K562 (cell line): ENCODE measurements around the gene CLDN20. TPM values are rescaled to one million over a fixed set of nuclear protein-coding genes. Genes with fewer than 3 reads are reported as not detected.

Experiments
- ATF6 ChIP-seq: sonication (generic); formaldehyde crosslinking; IDR thresholded peaks from 2 replicates; pipeline ENCODE4 v1.4.0; 2020; ENCODE audit warnings: mild to moderate bottlenecking, missing genetic modification reagents
- CSDE1 ChIP-seq, 2 experiments: fragments of 450-650 bp; IDR thresholded peaks; 2 replicates each; pipeline ENCODE4 v1.6.1; 2016; ENCODE audit warnings: mild to moderate bottlenecking in 1 of 2
- ESRRA ChIP-seq: fragments of 450-650 bp; IDR thresholded peaks from 2 replicates; pipeline ENCODE4 v1.6.1; 2014; ENCODE audit warnings: low read depth, mild to moderate bottlenecking, moderate library complexity, borderline replicate concordance
- HMG20B ChIP-seq: fragments of 250-450 bp; sonication (Bioruptor Pico); IDR thresholded peaks from 2 replicates; pipeline ENCODE4 v1.5.0; 2021; ENCODE audit warnings: mild to moderate bottlenecking
- MLLT1 ChIP-seq, 2 experiments: fragments of 450-650 bp; IDR thresholded peaks; 2 replicates each; pipeline ENCODE4 v1.6.1; 2016
- NFYB ChIP-seq: IDR thresholded peaks from 2 replicates; pipeline ENCODE4 v1.6.1; 2011; ENCODE audit warnings: mild to moderate bottlenecking, moderate library complexity; ENCODE audit not compliant: insufficient read length; ENCODE audit errors: extremely low read depth
- NR2F6 ChIP-seq: fragments of 450-650 bp; formaldehyde crosslinking; IDR thresholded peaks from 2 replicates; pipeline ENCODE4 v1.4.0; 2020; ENCODE audit warnings: mild to moderate bottlenecking
- PHB ChIP-seq: fragments of 250-450 bp; sonication (Bioruptor Pico); IDR thresholded peaks from 2 replicates; pipeline ENCODE4 v1.5.0; 2021
- PHF8 ChIP-seq: fragments of 200-600 bp; sonication (generic); IDR thresholded peaks from 2 replicates; pipeline ENCODE4 v1.6.1; 2012; ENCODE audit warnings: mixed run types, mild to moderate bottlenecking, inconsistent platforms, low read length, moderate library complexity, borderline replicate concordance
- PML ChIP-seq: IDR thresholded peaks from 2 replicates; pipeline ENCODE4 v1.6.1; 2012; ENCODE audit warnings: low read length, inconsistent platforms
- SUPT5H ChIP-seq: fragments of 450-650 bp; IDR thresholded peaks from 2 replicates; pipeline ENCODE4 v1.6.1; 2016
- TBP ChIP-seq: optimal IDR thresholded peaks from 2 replicates; pipeline ENCODE3; 2011; ENCODE audit warnings: low read depth, low read length, improper control_type of control experiment
- TEAD1 ChIP-seq, 2 experiments: fragments of 450-650 bp in 1 of 2; sonication (generic) in 1 of 2; formaldehyde crosslinking; IDR thresholded peaks; 2 replicates each; pipeline versions ENCODE4 v1.4.0 to v1.8.0; 2020 to 2022; ENCODE audit warnings: mild to moderate bottlenecking in 2 of 2, missing genetic modification reagents in 1 of 2
- TSC22D4 ChIP-seq: fragments of 450-650 bp; IDR thresholded peaks from 2 replicates; pipeline ENCODE4 v1.6.1; 2016; ENCODE audit warnings: missing genetic modification characterization, missing biosample characterization, control low read depth
- ZBTB8A ChIP-seq: fragments of 450-650 bp; IDR thresholded peaks from 2 replicates; pipeline ENCODE4 v1.6.1; 2018; ENCODE audit warnings: mild to moderate bottlenecking, moderate library complexity; ENCODE audit not compliant: partially characterized antibody
- ZNF232 ChIP-seq: sonication (generic); formaldehyde crosslinking; IDR thresholded peaks from 2 replicates; pipeline ENCODE4 v1.8.0; 2022; ENCODE audit warnings: mild to moderate bottlenecking, missing genetic modification reagents
- ZNF785 ChIP-seq: fragments of 250-450 bp; sonication (Bioruptor Pico); IDR thresholded peaks from 2 replicates; pipeline ENCODE4 v1.4.0; 2020; ENCODE audit warnings: mild to moderate bottlenecking
- polyA plus RNA-seq, 8 experiments: library from polyadenylated mRNA; depleted of rRNA in 4 of 8; stranded (reverse) in 5 of 8; unstranded in 3 of 8; fragments of >200 nt; fragmentation: Nextera tagmentation in 2 of 8; fragmentation: Illumina TruSeq in 1 of 8; extraction: Ambion mirVana in 2 of 8; extraction: Trizol in 1 of 8; gene quantifications; 2 replicates each; pipeline versions ENCODE4 v1.2.1 to v1.2.3, GENCODE V29; 2011 to 2014; ENCODE audit warnings: inconsistent platforms in 1 of 8, missing spikeins in 1 of 8
- total RNA-seq, 7 experiments: library from RNA; depleted of rRNA in 6 of 7; stranded (reverse); fragments of >200 nt in 6 of 7; fragmentation: Illumina TruSeq in 2 of 7; extraction: Trizol in 2 of 7; gene quantifications; 2 replicates each; pipeline versions ENCODE4 v1.2.1 to v1.2.3, GENCODE V29; 2011 to 2021; ENCODE audit warnings: low replicate concordance in 1 of 7
- TF ChIP-seq, protein P1 (sequence below), 2 experiments: IDR thresholded peaks; 2 replicates each; pipeline ENCODE4 v1.6.1; 2011; ENCODE audit warnings: borderline replicate concordance in 1 of 2, control low read depth in 1 of 2, low read depth in 1 of 2, low read length in 1 of 2, mild to moderate bottlenecking in 1 of 2, mixed read lengths in 1 of 2, moderate library complexity in 1 of 2; ENCODE audit not compliant: insufficient read depth in 1 of 2, insufficient read length in 1 of 2, poor library complexity in 1 of 2, severe bottlenecking in 1 of 2; ENCODE audit errors: extremely low read depth in 1 of 2
- TF ChIP-seq, protein P2 (sequence below): fragments of 450-650 bp; IDR thresholded peaks from 2 replicates; pipeline ENCODE4 v1.6.1; 2016; ENCODE audit warnings: mild to moderate bottlenecking
- TF ChIP-seq, protein P3 (sequence below): conservative IDR thresholded peaks from 2 replicates; pipeline ENCODE4 v1.6.1; 2011; ENCODE audit warnings: low read depth, mild to moderate bottlenecking, low read length; ENCODE audit not compliant: control insufficient read depth

The CLDN20 gene
- total and polyA plus RNA-seq, 9 of the 15 experiments (the other 6 are each of a cell fraction or from before 2014, with no cell fraction given): not detected

GRCh38 chr6:155314092-155314772, 50.4 kb downstream of the CLDN20 start, which contains the start of gene TFB1M (continued):
- TF ChIP-seq PML (0 out of 2 replicates have a peak, but pooled peaks have one; percentile 69), ATF6 (CRISPR knock-in tag) (0 out of 2 replicates have a peak, but pooled peaks have one; percentile 50), HMG20B (no peak), TSC22D4 (tag) (no peak), ZNF232 (CRISPR knock-in tag) (peak; percentile 59; the same call in 1 of the 2 replicates), SUPT5H (peak; percentile 96), MLLT1 (IDR thresholded peaks at IDR 0.05) (peak in 1 of 2 experiments; percentile 52; a peak in 1 of 4 replicates), TEAD1 (CRISPR knock-in tag; IDR thresholded peaks at IDR 0.05) (no peak), TBP (peak; percentile 63), ESRRA (no peak), PHF8 (peak; percentile 93), NR2F6 (CRISPR knock-in tag) (no peak), PHB (no peak), ZNF785 (no peak), CSDE1 (IDR thresholded peaks at IDR 0.05) (no peak), ZBTB8A (no peak), NFYB (peak; percentile 54)
- TF ChIP-seq, protein P1, sequence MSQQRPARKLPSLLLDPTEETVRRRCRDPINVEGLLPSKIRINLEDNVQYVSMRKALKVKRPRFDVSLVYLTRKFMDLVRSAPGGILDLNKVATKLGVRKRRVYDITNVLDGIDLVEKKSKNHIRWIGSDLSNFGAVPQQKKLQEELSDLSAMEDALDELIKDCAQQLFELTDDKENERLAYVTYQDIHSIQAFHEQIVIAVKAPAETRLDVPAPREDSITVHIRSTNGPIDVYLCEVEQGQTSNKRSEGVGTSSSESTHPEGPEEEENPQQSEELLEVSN (IDR thresholded peaks at IDR 0.05; ENCODE audit: borderline replicate concordance in 1 of 2, extremely low read depth in 1 of 2, insufficient read depth in 1 of 2, insufficient read length in 1 of 2, low read depth in 1 of 2, low read length in 1 of 2, poor library complexity in 1 of 2, severe bottlenecking in 1 of 2): peak; percentile 9 to 16
- TF ChIP-seq, protein P2, sequence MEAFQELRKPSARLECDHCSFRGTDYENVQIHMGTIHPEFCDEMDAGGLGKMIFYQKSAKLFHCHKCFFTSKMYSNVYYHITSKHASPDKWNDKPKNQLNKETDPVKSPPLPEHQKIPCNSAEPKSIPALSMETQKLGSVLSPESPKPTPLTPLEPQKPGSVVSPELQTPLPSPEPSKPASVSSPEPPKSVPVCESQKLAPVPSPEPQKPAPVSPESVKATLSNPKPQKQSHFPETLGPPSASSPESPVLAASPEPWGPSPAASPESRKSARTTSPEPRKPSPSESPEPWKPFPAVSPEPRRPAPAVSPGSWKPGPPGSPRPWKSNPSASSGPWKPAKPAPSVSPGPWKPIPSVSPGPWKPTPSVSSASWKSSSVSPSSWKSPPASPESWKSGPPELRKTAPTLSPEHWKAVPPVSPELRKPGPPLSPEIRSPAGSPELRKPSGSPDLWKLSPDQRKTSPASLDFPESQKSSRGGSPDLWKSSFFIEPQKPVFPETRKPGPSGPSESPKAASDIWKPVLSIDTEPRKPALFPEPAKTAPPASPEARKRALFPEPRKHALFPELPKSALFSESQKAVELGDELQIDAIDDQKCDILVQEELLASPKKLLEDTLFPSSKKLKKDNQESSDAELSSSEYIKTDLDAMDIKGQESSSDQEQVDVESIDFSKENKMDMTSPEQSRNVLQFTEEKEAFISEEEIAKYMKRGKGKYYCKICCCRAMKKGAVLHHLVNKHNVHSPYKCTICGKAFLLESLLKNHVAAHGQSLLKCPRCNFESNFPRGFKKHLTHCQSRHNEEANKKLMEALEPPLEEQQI: no peak
- TF ChIP-seq, protein P3, sequence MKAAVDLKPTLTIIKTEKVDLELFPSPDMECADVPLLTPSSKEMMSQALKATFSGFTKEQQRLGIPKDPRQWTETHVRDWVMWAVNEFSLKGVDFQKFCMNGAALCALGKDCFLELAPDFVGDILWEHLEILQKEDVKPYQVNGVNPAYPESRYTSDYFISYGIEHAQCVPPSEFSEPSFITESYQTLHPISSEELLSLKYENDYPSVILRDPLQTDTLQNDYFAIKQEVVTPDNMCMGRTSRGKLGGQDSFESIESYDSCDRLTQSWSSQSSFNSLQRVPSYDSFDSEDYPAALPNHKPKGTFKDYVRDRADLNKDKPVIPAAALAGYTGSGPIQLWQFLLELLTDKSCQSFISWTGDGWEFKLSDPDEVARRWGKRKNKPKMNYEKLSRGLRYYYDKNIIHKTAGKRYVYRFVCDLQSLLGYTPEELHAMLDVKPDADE: peak; percentile 65; the same call in 1 of the 2 replicates
